CD14-positive monocyte (primary cell): ENCODE measurements around the gene TEX44. TPM values are rescaled to one million over a fixed set of nuclear protein-coding genes. Genes with fewer than 3 reads are reported as not detected.

Experiments
- DNase-seq, 3 donors: peaks; one replicate each; pipeline ENCODE4 v3.0.0-alpha.2; 2011 to 2022
- H2AFZ ChIP-seq: 2 replicates; pipeline ENCODE4 v1.6.0; 2012; ENCODE audit warnings: mild to moderate bottlenecking, low read depth, low read length, inconsistent platforms; ENCODE audit not compliant: insufficient read depth, poor library complexity, severe bottlenecking
- H3K27ac ChIP-seq, 2 donors: 1 replicate in 1 of 2; 2 replicates in 1 of 2; pipeline ENCODE4 v1.5.1; 2012 to 2013; ENCODE audit warnings: low read length in 2 of 2, control low read depth in 1 of 2, inconsistent platforms in 1 of 2, low read depth in 1 of 2, mild to moderate bottlenecking in 1 of 2
- H3K27me3 ChIP-seq, 2 donors: one replicate each; pipeline versions ENCODE4 v1.6.0 to v1.6.1; 2011 to 2013; ENCODE audit warnings: low read length in 2 of 2; ENCODE audit not compliant: control insufficient read depth in 2 of 2, insufficient read depth in 2 of 2
- H3K36me3 ChIP-seq, 2 donors: replicated peaks in 1 of 2; 1 replicate in 1 of 2; 2 replicates in 1 of 2; pipeline versions ENCODE4 v1.5.1 to v1.6.1; 2012 to 2013; ENCODE audit warnings: low read length in 2 of 2, control low read depth in 1 of 2, inconsistent platforms in 1 of 2, mild to moderate bottlenecking in 1 of 2; ENCODE audit not compliant: insufficient read depth in 2 of 2, control insufficient read depth in 1 of 2
- H3K4me1 ChIP-seq, 2 donors: 1 replicate in 1 of 2; 2 replicates in 1 of 2; pipeline versions ENCODE4 v1.5.1 to v1.6.1; 2012 to 2013; ENCODE audit warnings: low read length in 2 of 2, control low read depth in 1 of 2, inconsistent platforms in 1 of 2, mild to moderate bottlenecking in 1 of 2, moderate library complexity in 1 of 2; ENCODE audit not compliant: insufficient read depth in 2 of 2, control insufficient read depth in 1 of 2
- H3K4me2 ChIP-seq: replicated peaks from 2 replicates; pipeline ENCODE3; 2012; ENCODE audit warnings: low read length, moderate library complexity, mild to moderate bottlenecking; ENCODE audit not compliant: poor library complexity, severe bottlenecking; ENCODE audit errors: extremely low read depth
- H3K4me3 ChIP-seq, 3 experiments: fragments of 200-600 bp in 1 of 3; sonication (generic) in 1 of 3; replicated peaks in 1 of 3; 1 replicate in 2 of 3; 2 replicates in 1 of 3; pipeline ENCODE4 v1.5.1; 2011 to 2013; ENCODE audit warnings: low read length in 3 of 3, mild to moderate bottlenecking in 3 of 3, control low read depth in 2 of 3, low read depth in 2 of 3, inconsistent platforms in 1 of 3, moderate library complexity in 1 of 3
- H3K79me2 ChIP-seq: 2 replicates; pipeline ENCODE4 v1.6.0; 2012; ENCODE audit warnings: mild to moderate bottlenecking, control low read depth, inconsistent platforms, low read length, moderate library complexity; ENCODE audit not compliant: insufficient read depth
- H3K9ac ChIP-seq: 2 replicates; pipeline ENCODE4 v1.6.0; 2017; ENCODE audit warnings: low read length, mild to moderate bottlenecking; ENCODE audit not compliant: insufficient read depth, poor library complexity, severe bottlenecking
- H3K9me3 ChIP-seq, 2 donors: replicated peaks in 1 of 2; 1 replicate in 1 of 2; 2 replicates in 1 of 2; pipeline versions ENCODE4 v1.5.1 to v1.6.1; 2012 to 2013; ENCODE audit warnings: low read length in 2 of 2, control low read depth in 1 of 2; ENCODE audit not compliant: control insufficient read depth in 1 of 2, insufficient read depth in 1 of 2
- H4K20me1 ChIP-seq: 2 replicates; pipeline ENCODE4 v1.6.0; 2012; ENCODE audit warnings: mild to moderate bottlenecking, low read length, control low read depth, moderate library complexity; ENCODE audit not compliant: insufficient read depth
- H3K27ac Mint-ChIP-seq, 7 donors: one replicate each; pipeline ENCODE4 v1.8.0; 2020; ENCODE audit warnings: mild to moderate bottlenecking in 7 of 7, mixed read lengths in 7 of 7, moderate library complexity in 6 of 7, inconsistent platforms in 2 of 7
- H3K27me3 Mint-ChIP-seq, 3 donors: one replicate each; pipeline ENCODE4 v1.8.0; 2021 to 2022; ENCODE audit warnings: low read depth in 3 of 3, mild to moderate bottlenecking in 3 of 3, mixed read lengths in 3 of 3, moderate library complexity in 3 of 3, inconsistent platforms in 1 of 3
- H3K36me3 Mint-ChIP-seq, 2 donors: one replicate each; pipeline ENCODE4 v1.8.0; 2020; ENCODE audit warnings: mixed read lengths in 2 of 2, inconsistent platforms in 1 of 2, mild to moderate bottlenecking in 1 of 2
- H3K4me1 Mint-ChIP-seq: one replicate; pipeline ENCODE4 v1.8.0; 2020; ENCODE audit warnings: mild to moderate bottlenecking, mixed read lengths
- H3K4me3 Mint-ChIP-seq, 2 donors: one replicate each; pipeline ENCODE4 v1.8.0; 2020; ENCODE audit warnings: mild to moderate bottlenecking in 2 of 2, mixed read lengths in 2 of 2, moderate library complexity in 1 of 2
- H3K9me3 Mint-ChIP-seq, 7 donors: one replicate each; pipeline ENCODE4 v1.8.0; 2020 to 2022; ENCODE audit warnings: mixed read lengths in 7 of 7, mild to moderate bottlenecking in 6 of 7, moderate library complexity in 6 of 7, inconsistent platforms in 2 of 7
- WGBS: methylation state at CpG from one replicate; pipeline ENCODE4 v1.1.5; 2013; ENCODE audit warnings: missing lambda C conversion rate; ENCODE audit not compliant: insufficient coverage; 5-methylcytosine and 5-hydroxymethylcytosine counted together
- intact Hi-C, 2 donors: fragments of 100-400 bp; cut with micrococcal nuclease; formaldehyde crosslinking; loops; one replicate each; pipeline versions ENCODE4 v1.15.0 to v1.15.1; 2023
- polyA plus RNA-seq, 3 donors: library from polyadenylated mRNA; depleted of rRNA in 1 of 3; unstranded in 2 of 3; stranded (reverse) in 1 of 3; fragments of 300-500 nt in 2 of 3; fragments of >200 nt in 1 of 3; fragmentation: Illumina TruSeq in 2 of 3; gene quantifications; 1 replicate in 2 of 3; 2 replicates in 1 of 3; pipeline ENCODE4 v1.2.3, GENCODE V29; 2012 to 2021
- TF ChIP-seq, protein P1 (sequence below): fragments of 200-600 bp; IDR thresholded peaks from one replicate; pipeline ENCODE4 v1.8.0; 2022; ENCODE audit warnings: antibody characterized with exemption, mild to moderate bottlenecking

Gene TEX44
- polyA plus RNA-seq, 3 donors: not detected

DNA sequence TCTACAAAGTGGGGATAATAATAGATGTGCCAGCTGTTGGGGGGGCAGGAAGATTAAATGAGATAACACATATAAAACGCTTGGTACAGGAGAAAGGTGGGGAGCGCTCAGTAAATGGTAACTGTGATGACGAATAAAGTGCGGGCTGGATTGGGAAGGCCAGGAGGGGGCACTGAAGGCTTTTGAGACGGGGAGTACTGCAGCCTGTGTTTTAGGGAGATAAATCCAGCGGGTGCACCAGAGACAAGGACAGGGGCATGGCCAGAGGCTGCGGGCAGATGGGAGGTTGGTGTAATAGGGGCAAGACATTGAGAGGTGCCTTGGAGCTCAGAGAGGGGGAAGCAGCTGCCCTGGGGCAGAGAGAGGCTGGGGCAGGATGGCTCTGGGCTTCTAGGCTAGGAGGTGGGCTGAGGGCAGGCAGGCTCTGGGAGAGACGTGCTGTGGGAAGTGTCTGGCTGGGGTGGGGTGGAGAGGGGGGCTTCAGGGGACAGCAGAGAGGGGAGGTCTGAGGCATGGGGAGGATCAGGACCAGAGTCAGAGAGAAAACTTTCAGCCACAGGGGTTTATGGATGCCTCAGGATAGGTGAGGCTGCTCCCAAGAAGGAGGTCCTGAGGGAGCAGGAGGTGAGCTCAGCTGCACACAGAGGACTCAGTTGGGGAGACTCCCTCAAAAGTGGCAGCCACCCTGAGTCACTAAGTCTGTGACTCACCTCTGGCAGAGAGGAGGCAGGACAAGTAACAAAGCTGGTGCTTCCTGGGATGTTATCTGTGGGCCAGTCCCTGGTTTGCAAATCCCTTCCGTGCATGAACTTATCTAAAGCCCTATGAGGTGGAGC lies 18.8 kb downstream of the TEX44 start:
- TF ChIP-seq, protein P1, sequence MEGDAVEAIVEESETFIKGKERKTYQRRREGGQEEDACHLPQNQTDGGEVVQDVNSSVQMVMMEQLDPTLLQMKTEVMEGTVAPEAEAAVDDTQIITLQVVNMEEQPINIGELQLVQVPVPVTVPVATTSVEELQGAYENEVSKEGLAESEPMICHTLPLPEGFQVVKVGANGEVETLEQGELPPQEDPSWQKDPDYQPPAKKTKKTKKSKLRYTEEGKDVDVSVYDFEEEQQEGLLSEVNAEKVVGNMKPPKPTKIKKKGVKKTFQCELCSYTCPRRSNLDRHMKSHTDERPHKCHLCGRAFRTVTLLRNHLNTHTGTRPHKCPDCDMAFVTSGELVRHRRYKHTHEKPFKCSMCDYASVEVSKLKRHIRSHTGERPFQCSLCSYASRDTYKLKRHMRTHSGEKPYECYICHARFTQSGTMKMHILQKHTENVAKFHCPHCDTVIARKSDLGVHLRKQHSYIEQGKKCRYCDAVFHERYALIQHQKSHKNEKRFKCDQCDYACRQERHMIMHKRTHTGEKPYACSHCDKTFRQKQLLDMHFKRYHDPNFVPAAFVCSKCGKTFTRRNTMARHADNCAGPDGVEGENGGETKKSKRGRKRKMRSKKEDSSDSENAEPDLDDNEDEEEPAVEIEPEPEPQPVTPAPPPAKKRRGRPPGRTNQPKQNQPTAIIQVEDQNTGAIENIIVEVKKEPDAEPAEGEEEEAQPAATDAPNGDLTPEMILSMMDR: no peak
- H3K27ac ChIP-seq: peak overlapping the region; percentile 75 to 82
- peaks cover 2 to 26% of the 10 kb centered on the region in 2 donors for H3K27me3 ChIP-seq
- H4K20me1 ChIP-seq: no peaks in the 10 kb centered on the region
- H3K79me2 ChIP-seq: no peaks in the 10 kb centered on the region
- Mint-ChIP-seq H3K27ac (peak overlapping the region; percentile 93 to 99 (median 96)), H3K36me3 (no peaks in the 10 kb centered on the region), H3K4me1 (peaks cover 49% of the 10 kb centered on the region), H3K4me3 (peak overlapping the region; percentile 40 to 92), H3K27me3 (peaks cover 20 to 39% (median 34%) of the 10 kb centered on the region in 3 donors), H3K9me3 (peaks cover 0 to 10% (median 0%) of the 10 kb centered on the region in 7 donors)
- no peak overlapping the region for H3K4me3 ChIP-seq
- 64% methylated on average over 9 of the region's 9 CpGs for WGBS
- H3K9me3 ChIP-seq: no peaks in the 10 kb centered on the region
- peak; percentile 78 to 94 (median 86) for DNase-seq
- H3K9ac ChIP-seq: peak overlapping the region; percentile 57
- peak overlapping the region; percentile 8 for H3K4me2 ChIP-seq
- no peaks in the 10 kb centered on the region for H3K36me3 ChIP-seq
- peaks cover 42 to 49% of the 10 kb centered on the region in 2 donors for H3K4me1 ChIP-seq
- intact Hi-C loops: loop anchor here (2.0 to 10.0 kb wide), 8 partner anchors 46 to 173 kb away; partner anchors contain the start of genes PDE6D (in 2 of the 2) and COPS7B (in 1 of the 2)
- no peak overlapping the region for H2AFZ ChIP-seq

DNA sequence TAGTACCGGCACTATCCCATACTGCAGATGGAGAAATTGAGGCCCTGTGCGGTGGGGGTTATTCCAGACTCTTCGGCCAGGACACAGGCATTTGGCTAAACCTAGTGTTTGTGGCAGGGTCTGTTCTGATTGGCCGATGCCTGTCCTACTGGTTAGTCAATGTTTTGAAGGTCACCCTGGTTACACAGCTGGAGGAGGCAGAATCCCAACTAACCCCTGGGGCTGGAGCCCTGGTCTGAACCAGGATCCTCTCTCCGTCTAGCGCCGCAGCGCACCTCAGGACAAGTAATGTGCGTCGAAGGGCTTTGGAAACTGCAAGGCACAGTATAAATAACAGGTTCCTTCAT lies 19.4 kb downstream of the TEX44 start:
- Histone ChIP-seq H3K27ac (peak overlapping the region; percentile 75 to 82), H3K36me3 (no peaks in the 10 kb centered on the region), H3K9ac (peak overlapping the region; percentile 57), H3K4me1 (peaks cover 42 to 49% of the 10 kb centered on the region in 2 donors), H2AFZ (no peak overlapping the region), H3K79me2 (no peaks in the 10 kb centered on the region), H4K20me1 (no peaks in the 10 kb centered on the region), H3K27me3 (peaks cover 2 to 26% of the 10 kb centered on the region in 2 donors), H3K9me3 (no peaks in the 10 kb centered on the region), H3K4me2 (peak overlapping the region; percentile 8), H3K4me3 (no peak overlapping the region)
- H3K27me3 Mint-ChIP-seq: peaks cover 20 to 39% (median 37%) of the 10 kb centered on the region in 3 donors
- no peak for DNase-seq
- TF ChIP-seq, protein P1: no peak
- intact Hi-C loops: loop anchor here (2.0 to 10.0 kb wide), 8 partner anchors 45 to 173 kb away; partner anchors contain the start of genes PDE6D (in 2 of the 2) and COPS7B (in 1 of the 2)
- H3K9me3 Mint-ChIP-seq: peaks cover 0 to 10% (median 0%) of the 10 kb centered on the region in 7 donors
- H3K27ac Mint-ChIP-seq: peak overlapping the region; percentile 93 to 99 (median 96)
- H3K4me3 Mint-ChIP-seq: peak overlapping the region; percentile 40 to 92
- H3K4me1 Mint-ChIP-seq: peaks cover 51% of the 10 kb centered on the region
- 43% methylated on average over 8 of the region's 10 CpGs for WGBS
- no peaks in the 10 kb centered on the region for H3K36me3 Mint-ChIP-seq
